Tibial artery (tissue), 4 donors: ENCODE results near the gene AGAP1.

ENCODE experiments used
- DNase-seq, 2 donors: peaks; one replicate each; pipeline ENCODE4 v3.0.0-alpha.2; 2019
- H3K27ac ChIP-seq, 2 donors: fragments of 200-600 bp; sonication (generic) in 1 of 2; 1 replicate in 1 of 2; 2 replicates in 1 of 2; pipeline ENCODE4 v1.5.1; 2018 to 2019; ENCODE audit warnings: mild to moderate bottlenecking in 1 of 2
- H3K27me3 ChIP-seq, 2 donors: fragments of 200-600 bp; sonication (generic) in 1 of 2; one replicate each; pipeline versions ENCODE4 v1.5.1 to v1.6.0; 2016 to 2019
- H3K36me3 ChIP-seq, 3 donors: fragments of 200-600 bp; sonication (generic) in 2 of 3; one replicate each; pipeline ENCODE4 v1.5.1; 2016 to 2019; ENCODE audit warnings: mild to moderate bottlenecking in 2 of 3
- H3K4me1 ChIP-seq, 4 donors: fragments of 200-600 bp; sonication (generic) in 2 of 4; 1 replicate in 3 of 4; 2 replicates in 1 of 4; pipeline ENCODE4 v1.5.1; 2016 to 2019
- H3K4me3 ChIP-seq, 2 donors: fragments of 200-600 bp; sonication (generic) in 1 of 2; 1 replicate in 1 of 2; 2 replicates in 1 of 2; pipeline ENCODE4 v1.5.1; 2018 to 2019; ENCODE audit warnings: mild to moderate bottlenecking in 2 of 2
- H3K9me3 ChIP-seq, 3 donors: fragments of 200-600 bp; sonication (generic) in 1 of 3; one replicate each; pipeline ENCODE4 v1.5.1; 2016 to 2019
- CTCF ChIP-seq, 2 experiments: fragments of 200-600 bp in 1 of 2; fragments of 450-650 bp in 1 of 2; IDR thresholded peaks; one replicate each; pipeline ENCODE4 v1.5.1; 2017 to 2019; ENCODE audit warnings: antibody characterized with exemption in 2 of 2, mild to moderate bottlenecking in 1 of 2, moderate library complexity in 1 of 2
- intact Hi-C: fragments of 100-400 bp; cut with DNase I; formaldehyde crosslinking; loops from one replicate; pipeline ENCODE4 v1.15.0; 2023; ENCODE audit warnings: low total_unique reads

The AGAP1 gene

GRCh38 chr2:236143811-236144210 is 650.0 kb downstream of the AGAP1 start:
- no peak for DNase-seq
- no peak overlapping the region for H3K4me3 ChIP-seq
- H3K4me1 ChIP-seq = no peaks in the 10 kb centered on the region
- TF ChIP-seq CTCF (IDR thresholded peaks at IDR 0.05) = no peak
- H3K9me3 ChIP-seq = peaks cover 0 to 4% (median 0%) of the 10 kb centered on the region in 3 donors
- H3K27me3 ChIP-seq = peaks cover 0 to 36% of the 10 kb centered on the region in 2 donors
- H3K36me3 ChIP-seq = no peaks in the 10 kb centered on the region
- H3K27ac ChIP-seq = no peak overlapping the region
- intact Hi-C loops = no loop called here

- Histone ChIP-seq H3K27me3 (peaks cover 0 to 31% of the 10 kb centered on the region in 2 donors), H3K4me3 (no peak overlapping the region), H3K27ac (no peak overlapping the region), H3K36me3 (no peaks in the 10 kb centered on the region), H3K4me1 (no peaks in the 10 kb centered on the region), H3K9me3 (peaks cover 0 to 7% (median 0%) of the 10 kb centered on the region in 3 donors)
- no peak for TF ChIP-seq CTCF (IDR thresholded peaks at IDR 0.05)
- intact Hi-C loops = no loop called here
- DNase-seq = no peak
Measured at GRCh38 chr2:236146436-236146835, 652.6 kb downstream of the AGAP1 start.

- peaks cover 0 to 20% (median 13%) of the 10 kb centered on the region in 3 donors for H3K9me3 ChIP-seq
- no peak for TF ChIP-seq CTCF (IDR thresholded peaks at IDR 0.05)
- H3K36me3 ChIP-seq = no peaks in the 10 kb centered on the region
- no peak overlapping the region for H3K4me3 ChIP-seq
- peaks cover 0 to 6% (median 0%) of the 10 kb centered on the region in 4 donors for H3K4me1 ChIP-seq
- H3K27me3 ChIP-seq = peaks cover 0 to 31% of the 10 kb centered on the region in 2 donors
- DNase-seq = no peak
- no peak overlapping the region for H3K27ac ChIP-seq
- intact Hi-C loops = no loop called here
Measured at GRCh38 chr2:236155406-236155805, 661.6 kb downstream of the AGAP1 start.

GRCh38 chr2:236156095-236156859 is 662.4 kb downstream of the AGAP1 start:
- intact Hi-C loops = no loop called here

GRCh38 chr2:236156860-236157194 is 663.0 kb downstream of the AGAP1 start:
- Histone ChIP-seq H3K36me3 (no peaks in the 10 kb centered on the region), H3K9me3 (peaks cover 0 to 13% (median 12%) of the 10 kb centered on the region in 3 donors), H3K4me1 (peaks cover 0 to 6% (median 0%) of the 10 kb centered on the region in 4 donors), H3K4me3 (no peak overlapping the region), H3K27me3 (peaks cover 0 to 45% of the 10 kb centered on the region in 2 donors), H3K27ac (no peak overlapping the region)
- DNase-seq = no peak
- intact Hi-C loops = no loop called here
- no peak for TF ChIP-seq CTCF (IDR thresholded peaks at IDR 0.05)

More at GRCh38 chr2:236156095-236156859, 662.4 kb downstream of the AGAP1 start:
- DNase-seq = no peak
- Histone ChIP-seq H3K4me3 (no peak overlapping the region), H3K4me1 (peaks cover 0 to 6% (median 0%) of the 10 kb centered on the region in 4 donors), H3K9me3 (peaks cover 0 to 16% (median 13%) of the 10 kb centered on the region in 3 donors), H3K36me3 (no peaks in the 10 kb centered on the region), H3K27ac (no peak overlapping the region), H3K27me3 (peaks cover 0 to 40% of the 10 kb centered on the region in 2 donors)
- no peak for TF ChIP-seq CTCF (IDR thresholded peaks at IDR 0.05)
